ENCODE measurements around the gene MCOLN2. TPM values are rescaled to one million over a fixed set of nuclear protein-coding genes. Genes with fewer than 3 reads are reported as not detected.

MCOLN2 gene
- total RNA-seq, 1 experiment from 2014 or later = 11.3 TPM

DNA sequence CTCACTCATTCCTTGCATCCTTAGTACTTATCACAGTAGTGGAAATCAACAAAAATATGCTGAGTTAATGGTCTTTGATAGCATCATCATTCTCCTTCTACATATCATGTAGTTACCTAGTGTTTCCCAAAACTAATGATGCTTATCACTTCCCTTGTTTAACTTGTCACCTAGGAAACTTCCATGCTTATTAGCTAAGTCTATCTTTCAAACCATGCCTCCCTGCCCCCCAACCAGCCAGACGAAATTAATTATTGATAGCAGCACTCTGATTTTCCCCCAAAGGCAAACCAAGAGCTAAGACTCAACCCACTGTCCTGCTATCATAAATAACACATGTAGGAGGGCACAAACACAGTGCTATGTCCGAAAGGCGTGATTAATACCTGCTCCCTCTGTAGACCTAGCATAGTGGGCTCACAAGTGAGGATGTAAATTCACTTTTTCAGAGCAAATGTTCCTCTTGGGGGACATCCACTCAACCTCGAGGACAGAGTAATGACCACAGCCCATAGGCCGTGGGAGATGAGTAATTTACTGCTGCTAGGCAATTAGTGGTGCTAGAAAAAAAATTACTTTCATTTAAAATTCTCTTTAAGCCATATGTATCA lies 78.1 kb downstream of the MCOLN2 start:
- no TSS peak for BruUV-seq (replicated peaks)
- Histone ChIP-seq H3K9me2 (ENCODE audit: insufficient read depth) (no peaks in the 10 kb centered on the region), H3K27me3 (ENCODE audit: insufficient read depth, low read length) (no peaks in the 10 kb centered on the region), H3K9ac (ENCODE audit: low read length) (no peak overlapping the region), H3K36me3 (ENCODE audit: control insufficient read depth in 1 of 2, insufficient read depth in 2 of 2, low read length in 2 of 2) (no peaks in the 10 kb centered on the region), H2AFZ (ENCODE audit: low read depth, low read length, poor library complexity, severe bottlenecking) (no peak overlapping the region), H3K4me3 (replicated peaks in 1 of 2; ENCODE audit: low read depth in 1 of 2, low read length in 2 of 2) (no peak overlapping the region), H3K4me1 (ENCODE audit: control insufficient read depth in 1 of 2, insufficient read depth in 2 of 2, low read length in 2 of 2) (no peaks in the 10 kb centered on the region), H3K9me3 (ENCODE audit: control insufficient read depth in 1 of 2, insufficient read depth in 1 of 2, low read depth in 1 of 2, low read length in 2 of 2) (no peaks in the 10 kb centered on the region), H4K20me1 (ENCODE audit: insufficient read depth) (no peaks in the 10 kb centered on the region), H3K4me2 (ENCODE audit: low read length) (no peak overlapping the region), H3K79me2 (ENCODE audit: insufficient read depth, low read length) (no peaks in the 10 kb centered on the region), H3K27ac (ENCODE audit: low read depth, low read length) (no peak overlapping the region)
- DNase-seq (ENCODE audit: low read depth, low spot score) (no peak), ATAC-seq (no peak)
- RAD21 ChIA-PET (ENCODE audit: low non-redundant PET in 1 of 2, low total read pairs in 2 of 2, uncharacterized antibody in 2 of 2, unreplicated experiment in 2 of 2) = no interaction called here
- TF ChIP-seq SIN3A (IDR thresholded peaks at IDR 0.05; ENCODE audit: low read depth) = no peak
- TF ChIP-seq TCF7L2 (IDR thresholded peaks at IDR 0.05; ENCODE audit: borderline replicate concordance, extremely low read depth, insufficient read depth, insufficient read length) = no peak
- no peak for TF ChIP-seq CEBPB (IDR thresholded peaks at IDR 0.05; ENCODE audit: low read depth)
- no peak for TF ChIP-seq YY1 (IDR thresholded peaks at IDR 0.05; ENCODE audit: extremely low read depth, insufficient replicate concordance, low read depth, low read length)
- no peak for TF ChIP-seq ZNF274 (IDR thresholded peaks at IDR 0.05; ENCODE audit: low read depth, low read length)
- no peak for TF ChIP-seq FOSL1 (IDR thresholded peaks at IDR 0.05; ENCODE audit: low read depth)
- TF ChIP-seq POLR2AphosphoS5 (IDR thresholded peaks at IDR 0.05; ENCODE audit: low read depth, low read length) = no peak
- TF ChIP-seq, protein P1, sequence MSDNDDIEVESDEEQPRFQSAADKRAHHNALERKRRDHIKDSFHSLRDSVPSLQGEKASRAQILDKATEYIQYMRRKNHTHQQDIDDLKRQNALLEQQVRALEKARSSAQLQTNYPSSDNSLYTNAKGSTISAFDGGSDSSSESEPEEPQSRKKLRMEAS (IDR thresholded peaks at IDR 0.05) = no peak
- no peak for TF ChIP-seq JUND (IDR thresholded peaks at IDR 0.05)
- TF ChIP-seq SRF (IDR thresholded peaks at IDR 0.05; ENCODE audit: low read depth) = no peak
- TF ChIP-seq, protein P2, sequence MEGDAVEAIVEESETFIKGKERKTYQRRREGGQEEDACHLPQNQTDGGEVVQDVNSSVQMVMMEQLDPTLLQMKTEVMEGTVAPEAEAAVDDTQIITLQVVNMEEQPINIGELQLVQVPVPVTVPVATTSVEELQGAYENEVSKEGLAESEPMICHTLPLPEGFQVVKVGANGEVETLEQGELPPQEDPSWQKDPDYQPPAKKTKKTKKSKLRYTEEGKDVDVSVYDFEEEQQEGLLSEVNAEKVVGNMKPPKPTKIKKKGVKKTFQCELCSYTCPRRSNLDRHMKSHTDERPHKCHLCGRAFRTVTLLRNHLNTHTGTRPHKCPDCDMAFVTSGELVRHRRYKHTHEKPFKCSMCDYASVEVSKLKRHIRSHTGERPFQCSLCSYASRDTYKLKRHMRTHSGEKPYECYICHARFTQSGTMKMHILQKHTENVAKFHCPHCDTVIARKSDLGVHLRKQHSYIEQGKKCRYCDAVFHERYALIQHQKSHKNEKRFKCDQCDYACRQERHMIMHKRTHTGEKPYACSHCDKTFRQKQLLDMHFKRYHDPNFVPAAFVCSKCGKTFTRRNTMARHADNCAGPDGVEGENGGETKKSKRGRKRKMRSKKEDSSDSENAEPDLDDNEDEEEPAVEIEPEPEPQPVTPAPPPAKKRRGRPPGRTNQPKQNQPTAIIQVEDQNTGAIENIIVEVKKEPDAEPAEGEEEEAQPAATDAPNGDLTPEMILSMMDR (IDR thresholded peaks at IDR 0.05 in 2 of 3, conservative IDR thresholded peaks at IDR 0.05 in 1 of 3; ENCODE audit: borderline replicate concordance in 1 of 3, insufficient read depth in 1 of 3, low read depth in 2 of 3, low read length in 2 of 3) = no peak
- TF ChIP-seq CBX3 (IDR thresholded peaks at IDR 0.05; ENCODE audit: low read depth) = no peak
- TF ChIP-seq EGR1 (IDR thresholded peaks at IDR 0.05; ENCODE audit: low read depth) = no peak
- TF ChIP-seq, protein P3, sequence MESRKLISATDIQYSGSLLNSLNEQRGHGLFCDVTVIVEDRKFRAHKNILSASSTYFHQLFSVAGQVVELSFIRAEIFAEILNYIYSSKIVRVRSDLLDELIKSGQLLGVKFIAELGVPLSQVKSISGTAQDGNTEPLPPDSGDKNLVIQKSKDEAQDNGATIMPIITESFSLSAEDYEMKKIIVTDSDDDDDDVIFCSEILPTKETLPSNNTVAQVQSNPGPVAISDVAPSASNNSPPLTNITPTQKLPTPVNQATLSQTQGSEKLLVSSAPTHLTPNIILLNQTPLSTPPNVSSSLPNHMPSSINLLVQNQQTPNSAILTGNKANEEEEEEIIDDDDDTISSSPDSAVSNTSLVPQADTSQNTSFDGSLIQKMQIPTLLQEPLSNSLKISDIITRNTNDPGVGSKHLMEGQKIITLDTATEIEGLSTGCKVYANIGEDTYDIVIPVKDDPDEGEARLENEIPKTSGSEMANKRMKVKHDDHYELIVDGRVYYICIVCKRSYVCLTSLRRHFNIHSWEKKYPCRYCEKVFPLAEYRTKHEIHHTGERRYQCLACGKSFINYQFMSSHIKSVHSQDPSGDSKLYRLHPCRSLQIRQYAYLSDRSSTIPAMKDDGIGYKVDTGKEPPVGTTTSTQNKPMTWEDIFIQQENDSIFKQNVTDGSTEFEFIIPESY (IDR thresholded peaks at IDR 0.05; ENCODE audit: extremely low read depth, insufficient replicate concordance, low read length) = no peak
- TF ChIP-seq EZH2phosphoT487 (IDR thresholded peaks at IDR 0.05; ENCODE audit: borderline replicate concordance) = no peak
- no peak for TF ChIP-seq SP1 (IDR thresholded peaks at IDR 0.05; ENCODE audit: low read depth)
- TF ChIP-seq RAD21 (IDR thresholded peaks at IDR 0.05; ENCODE audit: low read depth) = no peak
- no peak for TF ChIP-seq POLR2A (IDR thresholded peaks at IDR 0.05; ENCODE audit: borderline replicate concordance, extremely low read depth, insufficient read depth, insufficient read length)
- POLR2A ChIA-PET = no interaction called here
- CTCF ChIA-PET = no interaction called here
- intact Hi-C loops (cut with micrococcal nuclease) = no loop called here
